Adrenal gland (tissue), 5 donors: ENCODE data around the gene ALDH1L1.

Experiments
- CTCF ChIP-seq, 6 experiments: fragments of 450-650 bp in 4 of 6; fragments of 200-600 bp in 2 of 6; sonication (generic) in 1 of 6; IDR thresholded peaks; 1 replicate in 5 of 6; 2 replicates in 1 of 6; pipeline versions ENCODE4 v1.5.1 to v1.8.0; 2016 to 2021; ENCODE audit warnings: antibody characterized with exemption in 6 of 6, mild to moderate bottlenecking in 2 of 6, moderate library complexity in 1 of 6
- POLR2A ChIP-seq, 2 donors: fragments of 450-650 bp; IDR thresholded peaks; one replicate each; pipeline ENCODE4 v1.6.1; 2017; ENCODE audit warnings: antibody characterized with exemption in 2 of 2, mild to moderate bottlenecking in 2 of 2, moderate library complexity in 1 of 2
- donor health status: DM: no; HTN: no; CAD: no.

GRCh38 chr3:126149256-126149902, 31.0 kb downstream of the ALDH1L1 start:
- no peak for TF ChIP-seq CTCF (IDR thresholded peaks at IDR 0.05)
- TF ChIP-seq POLR2A (IDR thresholded peaks at IDR 0.05), result no peak
